Measurements from ENCODE around the gene GPI. TPM values are rescaled to one million over a fixed set of nuclear protein-coding genes. Genes with fewer than 3 reads are reported as not detected.

The GPI gene
- total RNA-seq = 73.0 and 199 TPM in 2 replicates

GRCh38 chr19:34364830-34365462, at the start of gene GPI:
Gene GPI, plus strand, starts transcription at chr19:34365196. Its CDS starts 71 bp downstream, at chr19:34365267.

GRCh38 chr19:34404109-34404909, 39.3 kb downstream of the GPI start, which contains the start of gene PDCD2L:
Gene PDCD2L, plus strand, starts transcription at chr19:34404399. Its CDS starts 32 bp downstream, at chr19:34404431.

Other genes with a start within 250 kb of the GPI start
- gene LSM14A, start 192.7 kb upstream of the GPI start, total RNA-seq = 91.0 and 105 TPM in 2 replicates
- gene GARRE1, start 110.6 kb upstream of the GPI start, total RNA-seq = 18.5 and 29.2 TPM in 2 replicates
- 1.2 and 3.6 TPM in 2 replicates for gene PDCD2L, start 39.2 kb downstream of the GPI start, total RNA-seq
- 75.8 and 80.6 TPM in 2 replicates for gene UBA2, start 63.2 kb downstream of the GPI start, total RNA-seq
- gene WTIP, start 116.6 kb downstream of the GPI start, total RNA-seq = 34.2 and 41.3 TPM in 2 replicates

Measured in placental epithelial cell (primary cell).